ENCODE data around the gene BTBD16.

BTBD16 gene

GRCh38 chr10:122354383-122354782, 83.3 kb downstream of the BTBD16 start:
- no peak for TF ChIP-seq CTCF (IDR thresholded peaks at IDR 0.05)

GRCh38 chr10:122357685-122358084, 86.6 kb downstream of the BTBD16 start:
- TF ChIP-seq CTCF (IDR thresholded peaks at IDR 0.05), result no peak

GRCh38 chr10:122359621-122360020, 88.5 kb downstream of the BTBD16 start:
- TF ChIP-seq CTCF (IDR thresholded peaks at IDR 0.05), result no peak

GRCh38 chr10:122361046-122361445, 90.0 kb downstream of the BTBD16 start:
- no peak for TF ChIP-seq CTCF (IDR thresholded peaks at IDR 0.05)

- TF ChIP-seq CTCF (IDR thresholded peaks at IDR 0.05), result no peak
Observed at GRCh38 chr10:122362031-122362592, 91.0 kb downstream of the BTBD16 start.

- TF ChIP-seq CTCF (IDR thresholded peaks at IDR 0.05), result no peak
Observed at GRCh38 chr10:122362621-122363020, 91.5 kb downstream of the BTBD16 start.

GRCh38 chr10:122363311-122363710, 92.2 kb downstream of the BTBD16 start:
- no peak for TF ChIP-seq CTCF (IDR thresholded peaks at IDR 0.05)
